NCI-H2227 (cell line): Measurements from ENCODE around the gene GRB7.
"Not testable (repeated sequence)": the region's sequence is repeated elsewhere in the genome, so short reads cannot be mapped to it uniquely, and the experiment has no call there.

Experiments
- DNase-seq: peaks from one replicate; lab custom pipeline; 2025; ENCODE audit not compliant: unreplicated experiment; lab: John Stamatoyannopoulos, UW

GRB7 gene

DNA sequence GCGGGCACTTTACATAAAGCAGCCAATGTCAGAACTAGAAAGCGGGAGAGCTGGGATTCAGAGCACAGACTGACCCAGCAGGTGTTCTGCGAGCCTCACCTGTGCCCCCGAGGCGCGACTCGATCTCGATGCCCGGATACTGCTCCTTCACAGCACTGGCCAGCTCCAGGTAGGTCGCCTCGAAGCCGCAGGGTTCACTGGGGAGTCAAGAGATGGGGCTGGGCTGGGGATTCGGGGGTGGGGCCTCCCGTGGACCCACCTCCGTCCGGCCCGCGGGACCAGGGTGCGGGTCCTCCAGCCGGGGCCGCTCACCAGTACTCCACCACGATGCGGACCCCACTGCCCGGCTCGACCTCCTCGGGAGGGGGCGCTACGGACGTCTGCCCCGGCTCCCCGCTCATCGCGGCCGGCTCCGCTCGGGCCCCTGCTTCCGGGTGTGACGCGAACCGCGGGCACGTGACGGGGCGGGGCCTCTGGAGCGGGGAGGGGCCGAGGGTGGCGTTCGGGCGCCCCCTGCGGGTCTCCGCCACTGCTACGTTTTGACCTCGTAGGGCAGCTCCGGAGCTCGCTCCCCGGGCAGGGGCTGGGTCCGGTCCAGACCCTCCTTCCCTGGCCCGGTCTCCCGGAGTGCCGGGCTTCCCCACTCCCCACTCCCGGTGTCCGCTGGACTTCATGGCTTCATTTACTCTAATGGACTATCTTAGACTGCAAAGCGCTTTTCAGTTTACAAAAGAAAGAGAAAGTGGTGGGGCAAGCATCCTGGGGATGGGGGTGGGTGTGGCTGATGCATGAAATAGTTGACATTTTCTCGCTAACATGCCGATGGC lies 7.4 kb upstream of the GRB7 start, which contains the start of gene MIEN1:
Gene MIEN1 (minus strand): TSS at position 438 of the 827 bp plus-strand sequence. CDS start 37 bp downstream, at position 401.
- DNase-seq: peak; percentile 93

DNA sequence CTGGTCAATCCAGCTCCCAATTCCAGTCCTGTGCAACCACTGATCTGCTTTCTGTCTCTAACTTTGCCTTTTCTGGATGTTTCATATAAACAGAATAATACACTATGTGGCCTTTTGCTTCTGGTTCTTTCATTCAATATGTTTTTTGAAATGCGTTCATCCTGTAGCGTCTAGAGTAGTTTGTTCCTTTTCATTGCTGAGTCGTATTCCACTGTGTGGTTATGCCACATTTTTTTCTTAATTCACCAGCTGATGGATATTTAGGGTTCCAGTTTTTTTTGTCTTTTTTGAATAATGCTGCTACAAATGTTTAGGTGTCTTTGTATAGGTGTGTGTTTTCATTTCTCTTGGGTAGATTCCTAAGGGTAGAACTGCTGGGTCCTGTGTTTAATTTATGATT lies 5.2 kb upstream of the GRB7 start:
- no peak for DNase-seq

DNA sequence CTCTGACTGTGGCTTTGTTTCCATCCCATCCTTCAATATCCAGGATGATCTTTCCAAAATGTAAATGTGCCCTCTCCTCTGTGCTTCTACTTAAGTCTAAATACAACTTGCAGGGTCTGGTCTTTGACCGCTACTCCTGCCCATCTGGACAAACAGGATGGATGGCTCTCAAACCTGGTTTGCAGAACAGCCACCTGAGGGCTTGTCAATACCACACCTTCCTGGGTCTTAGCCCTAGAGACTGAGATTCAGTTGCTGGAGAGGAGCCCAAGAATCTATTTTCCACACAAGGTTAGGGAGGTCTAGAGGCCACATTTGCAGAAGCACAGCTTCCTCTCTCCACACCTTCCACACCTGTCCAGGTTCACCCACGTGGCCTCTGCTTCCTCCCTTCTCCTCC lies 1.9 kb upstream of the GRB7 start:
- no peak for DNase-seq

- DNase-seq: no peak
These were observed 1.2 kb upstream of the GRB7 start for GRCh38 chr17:39736319-39737165.

- DNase-seq: no peak
These were observed 455 bp upstream of the GRB7 start for GRCh38 chr17:39737206-39737759.

GRCh38 chr17:39738568-39738901 lies 797 bp downstream of the GRB7 start:
- peak; percentile 55 for DNase-seq

GRCh38 chr17:39738983-39739884 lies 1.5 kb downstream of the GRB7 start:
- DNase-seq: peak; percentile 33

GRCh38 chr17:39739885-39740356 lies 2.2 kb downstream of the GRB7 start:
- DNase-seq: no peak

DNA sequence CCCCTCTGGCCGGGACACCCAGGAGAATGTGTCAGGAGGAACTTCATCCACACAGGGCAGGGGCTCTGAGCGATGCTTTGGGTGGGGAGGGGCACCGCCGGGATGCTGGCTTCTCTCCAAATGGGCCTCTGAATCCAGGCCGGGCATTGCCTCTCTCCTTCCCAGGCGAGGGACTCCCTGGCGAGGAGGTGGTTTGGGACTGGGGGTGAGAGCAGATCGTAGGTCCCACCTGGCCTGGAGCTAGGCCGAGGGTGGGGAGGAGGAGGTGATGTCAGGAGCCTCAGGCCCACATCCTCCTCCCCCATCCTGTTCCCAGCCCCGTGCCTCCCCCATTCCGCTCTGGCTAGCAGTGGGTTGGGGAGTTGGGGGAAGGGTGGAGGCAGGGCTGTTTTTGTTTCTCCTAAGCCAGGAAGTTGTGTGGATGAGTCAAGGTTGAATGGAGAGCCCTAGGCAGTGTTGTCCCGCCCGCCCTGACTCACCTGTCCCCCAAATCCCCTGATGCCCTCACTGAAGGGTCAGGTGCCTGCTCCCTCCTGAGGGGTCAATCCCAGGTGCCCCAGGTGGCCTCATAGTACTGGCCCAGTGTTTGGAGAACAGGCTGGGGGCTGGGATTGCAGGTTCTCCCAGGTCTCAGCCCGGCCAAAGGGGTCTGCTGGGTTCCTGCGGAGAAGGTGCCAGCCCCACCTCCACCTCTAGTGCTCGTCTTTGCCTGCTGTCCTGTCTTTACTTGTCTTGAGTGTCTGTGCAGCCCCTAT lies 2.8 kb downstream of the GRB7 start:
- DNase-seq: no peak

DNA sequence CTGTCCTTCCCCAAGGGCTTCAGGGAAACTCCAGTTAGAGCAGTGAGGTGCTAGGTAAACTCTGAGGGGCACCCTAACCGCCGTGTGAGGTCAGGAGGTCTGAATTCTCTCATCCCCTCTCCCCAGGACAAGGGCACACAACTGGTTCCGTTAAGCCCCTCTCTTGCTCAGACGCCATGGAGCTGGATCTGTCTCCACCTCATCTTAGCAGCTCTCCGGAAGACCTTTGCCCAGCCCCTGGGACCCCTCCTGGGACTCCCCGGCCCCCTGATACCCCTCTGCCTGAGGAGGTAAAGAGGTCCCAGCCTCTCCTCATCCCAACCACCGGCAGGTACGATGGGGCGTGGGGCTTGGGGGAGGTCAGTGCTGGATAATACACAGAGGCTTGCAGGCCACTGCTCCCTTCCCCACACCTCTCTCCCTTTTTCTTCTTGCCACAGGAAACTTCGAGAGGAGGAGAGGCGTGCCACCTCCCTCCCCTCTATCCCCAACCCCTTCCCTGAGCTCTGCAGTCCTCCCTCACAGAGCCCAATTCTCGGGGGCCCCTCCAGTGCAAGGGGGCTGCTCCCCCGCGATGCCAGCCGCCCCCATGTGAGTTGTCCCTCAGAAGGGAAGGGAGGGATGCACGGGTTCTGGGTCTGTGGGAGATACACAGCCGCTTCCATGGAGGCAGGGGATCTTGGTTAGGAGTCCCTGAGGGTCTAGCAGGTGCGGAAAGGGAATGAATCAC lies 4.6 kb downstream of the GRB7 start:
- DNase-seq: no peak

DNA sequence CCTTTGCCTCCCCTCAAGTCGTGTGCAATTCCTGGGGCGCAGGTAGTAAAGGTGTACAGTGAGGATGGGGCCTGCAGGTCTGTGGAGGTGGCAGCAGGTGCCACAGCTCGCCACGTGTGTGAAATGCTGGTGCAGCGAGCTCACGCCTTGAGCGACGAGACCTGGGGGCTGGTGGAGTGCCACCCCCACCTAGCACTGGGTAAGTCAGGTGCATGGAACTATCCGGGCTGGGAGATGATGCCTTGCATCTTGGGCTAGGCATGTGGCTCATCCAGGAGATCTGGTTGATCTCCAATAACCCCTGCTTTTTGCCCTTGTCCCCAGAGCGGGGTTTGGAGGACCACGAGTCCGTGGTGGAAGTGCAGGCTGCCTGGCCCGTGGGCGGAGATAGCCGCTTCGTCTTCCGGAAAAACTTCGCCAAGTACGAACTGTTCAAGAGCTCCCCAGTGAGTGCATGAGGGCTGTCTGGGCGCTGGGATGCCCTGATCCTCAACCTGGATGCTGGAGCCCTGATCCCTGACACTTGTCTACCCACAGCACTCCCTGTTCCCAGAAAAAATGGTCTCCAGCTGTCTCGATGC lies 5.2 kb downstream of the GRB7 start:
- no peak for DNase-seq

- no peak for DNase-seq
These were observed 6.5 kb downstream of the GRB7 start for GRCh38 chr17:39744075-39744835.

DNA sequence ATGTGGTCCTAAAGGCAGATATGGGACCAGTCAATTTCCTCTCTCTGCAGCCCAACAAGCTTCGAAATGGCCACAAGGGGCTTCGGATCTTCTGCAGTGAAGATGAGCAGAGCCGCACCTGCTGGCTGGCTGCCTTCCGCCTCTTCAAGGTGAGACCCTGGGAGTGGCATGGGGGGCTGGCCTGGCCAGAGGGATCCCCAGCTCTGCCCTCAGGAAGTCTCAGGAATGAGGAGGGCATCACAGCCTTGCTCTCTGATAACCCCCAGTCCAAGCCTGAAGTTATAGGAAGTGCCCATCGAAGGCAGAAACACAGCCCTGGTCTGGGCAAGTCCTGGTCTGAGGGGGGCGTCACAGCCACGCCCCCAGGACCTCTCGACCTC lies 7.1 kb downstream of the GRB7 start:
- DNase-seq: no peak

GRCh38 chr17:39745335-39746144 lies 7.8 kb downstream of the GRB7 start:
- no peak for DNase-seq

GRCh38 chr17:39746145-39746461 lies 8.4 kb downstream of the GRB7 start:
- no peak for DNase-seq

GRCh38 chr17:39747745-39748144 lies 10.0 kb downstream of the GRB7 start:
- no peak for DNase-seq

- DNase-seq: not testable (repeated sequence)
These were observed 10.8 kb downstream of the GRB7 start for GRCh38 chr17:39748444-39749034.
